ENCODE measurements around the gene RAC2.
"Not testable (repeated sequence)": the region's sequence is repeated elsewhere in the genome, so short reads cannot be mapped to it uniquely, and the experiment has no call there.

RAC2 gene

GRCh38 chr22:37201443-37201820 lies 42.6 kb downstream of the RAC2 start:
- not testable (repeated sequence) for DNase-seq

- no peak for DNase-seq
Measured at GRCh38 chr22:37199760-37200108, 44.3 kb downstream of the RAC2 start.

GRCh38 chr22:37199103-37199759 lies 44.8 kb downstream of the RAC2 start:
- DNase-seq: peak; percentile 96

GRCh38 chr22:37198258-37199102 lies 45.6 kb downstream of the RAC2 start:
- peak; percentile 63 for DNase-seq

GRCh38 chr22:37197451-37198257 lies 46.4 kb downstream of the RAC2 start:
- no peak for DNase-seq

- DNase-seq: no peak
Measured at GRCh38 chr22:37196539-37197450, 47.3 kb downstream of the RAC2 start.

GRCh38 chr22:37195921-37196320 lies 48.1 kb downstream of the RAC2 start:
- no peak for DNase-seq

GRCh38 chr22:37194750-37195149 lies 49.3 kb downstream of the RAC2 start:
- DNase-seq: no peak

- DNase-seq: no peak
Measured at GRCh38 chr22:37193629-37194191, 50.4 kb downstream of the RAC2 start.

- DNase-seq: no peak
Measured at GRCh38 chr22:37192741-37193140, 51.3 kb downstream of the RAC2 start.

- no peak for DNase-seq
Measured at GRCh38 chr22:37192204-37192603, 51.9 kb downstream of the RAC2 start.

GRCh38 chr22:37190262-37190780 lies 53.7 kb downstream of the RAC2 start:
- DNase-seq: no peak

GRCh38 chr22:37188901-37189466 lies 55.1 kb downstream of the RAC2 start:
- no peak for DNase-seq

GRCh38 chr22:37187891-37188761 lies 55.9 kb downstream of the RAC2 start, which contains the start of gene C1QTNF6:
Gene C1QTNF6, minus strand, starts transcription at chr22:37188247. Its CDS starts 34 bp downstream, at chr22:37188213.
- no peak for DNase-seq

- no peak for DNase-seq
Measured at GRCh38 chr22:37187552-37187890, 56.5 kb downstream of the RAC2 start.

GRCh38 chr22:37186997-37187522 lies 57.0 kb downstream of the RAC2 start:
- no peak for DNase-seq

- no peak for DNase-seq
Measured at GRCh38 chr22:37186228-37186996, 57.7 kb downstream of the RAC2 start.

- no peak for DNase-seq
Measured at GRCh38 chr22:37185646-37186227, 58.3 kb downstream of the RAC2 start.

Data from NCI-H345 (cell line).